GM18861 (cell line): Measurements from ENCODE around the gene C22orf42.
"Not testable (repeated sequence)": the region's sequence is repeated elsewhere in the genome, so short reads cannot be mapped to it uniquely, and the experiment has no call there.

Experiments used
- ATAC-seq: cut with Tn5 transposase; IDR thresholded peaks from one replicate; pipeline ENCODE4 v1.9.1; 2021; ENCODE audit not compliant: unreplicated experiment

The C22orf42 gene

GRCh38 chr22:32185821-32186220, 26.7 kb upstream of the C22orf42 start:
- no peak for ATAC-seq

- ATAC-seq, result no peak
Measured at GRCh38 chr22:32183625-32184024, 24.5 kb upstream of the C22orf42 start.

DNA sequence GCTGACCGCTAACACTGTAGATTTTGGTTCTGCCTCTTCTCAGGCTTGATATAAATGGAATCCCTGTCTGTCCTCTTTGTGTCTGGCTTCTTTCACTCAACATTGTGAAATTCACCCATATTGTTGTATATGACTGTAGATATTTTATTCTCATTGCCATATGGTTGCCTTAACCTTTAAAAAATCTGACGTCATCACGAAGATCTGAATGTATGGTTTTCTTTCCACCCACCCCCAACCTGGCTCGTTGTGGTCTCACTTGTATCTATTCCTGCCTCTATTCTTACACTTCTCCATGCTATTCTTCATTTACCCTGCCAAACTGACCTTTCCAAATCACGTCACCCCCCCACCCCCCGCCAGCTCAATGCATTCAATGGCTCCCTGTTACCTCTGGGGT, 21.9 kb upstream of the C22orf42 start:
- no peak for ATAC-seq

- ATAC-seq, result no peak
Measured at GRCh38 chr22:32177221-32177765, 18.2 kb upstream of the C22orf42 start.

DNA sequence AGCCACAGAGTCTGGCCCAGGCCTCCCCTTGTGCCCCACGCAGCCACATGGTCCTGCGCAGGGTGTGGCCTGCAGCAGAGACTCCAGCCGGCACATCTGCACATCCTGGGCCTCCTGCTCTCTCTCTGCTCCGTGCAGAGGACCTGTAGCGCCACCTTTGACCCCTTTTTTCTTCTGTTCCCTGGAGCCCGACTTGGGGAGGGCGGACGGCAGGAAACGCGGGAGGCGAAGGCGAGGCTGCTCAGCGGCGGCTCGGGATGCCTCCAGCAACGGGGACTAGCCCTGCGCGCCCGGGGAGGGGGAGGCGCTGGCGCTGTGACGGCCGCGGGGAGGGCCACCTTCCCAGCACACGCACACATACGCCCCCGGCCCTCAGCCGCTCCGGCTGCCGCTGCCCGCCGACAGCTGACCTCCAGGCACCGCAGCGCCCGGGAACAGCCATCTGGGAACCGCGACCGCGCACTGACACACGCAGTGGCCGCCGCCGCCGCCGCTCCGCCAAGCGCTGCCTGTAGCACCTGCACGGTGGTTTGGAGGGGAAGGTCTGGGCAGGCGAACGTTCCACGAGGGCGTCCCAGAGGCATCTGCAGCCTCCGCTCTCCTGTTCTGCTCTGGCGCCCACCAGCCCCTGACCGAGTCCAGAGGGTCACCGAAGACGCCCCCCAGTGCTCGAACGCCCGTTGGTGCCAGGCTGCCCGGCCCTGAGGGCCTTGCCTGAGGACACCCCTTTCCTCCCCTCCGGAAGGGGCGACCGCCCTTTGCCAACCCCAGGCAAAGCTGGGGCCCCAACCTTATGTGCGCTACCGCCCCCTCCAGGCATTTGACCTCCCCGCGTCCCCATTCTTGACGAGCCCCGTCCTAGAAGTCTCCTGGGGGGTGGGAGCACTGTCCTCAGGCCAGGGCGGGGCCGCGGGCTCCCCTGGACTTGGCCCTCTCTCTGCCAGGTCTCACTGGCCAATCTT, 16.9 kb upstream of the C22orf42 start:
- no peak for ATAC-seq

DNA sequence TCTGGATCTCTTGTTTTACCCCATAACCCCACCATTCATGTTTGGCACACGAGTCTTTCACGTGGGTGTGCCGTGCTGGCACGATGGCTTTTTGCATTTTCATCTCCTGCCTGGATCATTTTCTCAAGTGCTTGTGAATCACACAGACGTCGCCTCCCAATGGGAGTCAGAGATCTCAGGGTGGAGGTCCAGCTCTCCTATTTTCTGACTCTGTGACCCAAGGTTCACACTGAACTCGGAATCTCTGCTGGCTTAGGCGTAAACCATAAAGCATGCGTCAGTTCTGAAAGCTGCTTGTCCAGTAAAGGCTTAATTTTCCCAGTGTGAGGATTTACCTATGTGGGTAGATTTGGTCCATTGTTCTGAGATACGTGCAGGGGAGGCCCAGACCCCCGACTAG, 16.0 kb upstream of the C22orf42 start:
- no peak for ATAC-seq

DNA sequence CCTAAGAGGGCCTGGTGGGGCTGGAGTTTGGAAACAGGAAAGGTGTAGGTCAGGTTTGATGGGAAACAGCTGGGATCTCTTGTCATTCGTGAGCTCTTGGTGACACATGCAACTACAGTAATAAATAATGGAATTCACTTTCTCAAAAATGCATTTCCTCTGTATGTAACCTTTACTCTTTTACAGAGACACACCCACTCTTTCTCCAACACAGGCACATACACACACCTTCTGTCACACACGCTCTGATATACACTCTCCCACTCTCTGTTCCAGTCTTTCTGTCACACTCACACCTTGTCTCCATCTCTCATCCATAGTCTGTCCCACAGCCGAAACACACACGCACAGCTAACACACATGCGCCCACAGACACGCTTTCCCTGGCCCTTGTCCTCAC, 6.6 kb upstream of the C22orf42 start:
- no peak for ATAC-seq

DNA sequence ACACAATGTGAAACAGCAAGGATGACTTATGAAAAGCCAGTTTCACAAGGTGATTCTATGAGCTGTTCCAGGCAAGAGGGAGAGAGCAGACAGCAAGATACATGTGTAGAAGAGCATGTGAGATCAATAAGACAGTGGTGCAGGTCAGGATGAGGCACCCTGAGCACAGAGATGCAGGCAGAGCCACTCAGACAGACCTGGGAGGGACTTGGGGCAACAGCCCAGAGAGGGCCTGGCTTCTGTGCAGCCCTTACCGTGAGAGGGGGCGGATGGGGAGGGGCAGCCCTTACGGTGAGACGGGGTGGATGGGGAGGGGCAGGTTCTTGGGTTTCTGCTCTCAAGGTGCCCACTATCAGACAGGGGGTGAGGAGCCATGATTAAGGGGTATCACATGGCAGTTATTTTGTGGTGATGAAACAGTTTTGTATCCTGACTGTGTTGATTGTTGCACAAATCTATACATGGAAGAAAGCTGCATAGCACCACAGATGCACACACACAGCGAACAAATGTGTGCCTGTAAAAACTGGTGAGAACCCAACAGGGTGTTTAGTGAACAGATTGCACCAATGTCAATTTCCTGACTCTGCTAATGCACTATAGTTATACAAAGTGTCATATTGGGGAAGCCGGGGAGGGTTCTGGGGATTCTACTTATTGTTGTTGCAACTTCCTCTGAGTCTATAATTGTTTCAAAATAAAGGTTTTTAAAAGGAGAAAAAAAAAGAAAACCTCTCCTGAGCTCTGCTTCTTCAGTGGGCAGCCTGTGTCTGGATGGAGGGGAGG, 5.2 kb upstream of the C22orf42 start:
- ATAC-seq, result no peak

GRCh38 chr22:32160411-32160810, 1.3 kb upstream of the C22orf42 start:
- ATAC-seq, result not testable (repeated sequence)

GRCh38 chr22:32157632-32158031, 1.5 kb downstream of the C22orf42 start:
- not testable (repeated sequence) for ATAC-seq

GRCh38 chr22:32154727-32155126, 4.4 kb downstream of the C22orf42 start:
- not testable (repeated sequence) for ATAC-seq

- ATAC-seq, result not testable (repeated sequence)
Measured at GRCh38 chr22:32151641-32152040, 7.5 kb downstream of the C22orf42 start.

DNA sequence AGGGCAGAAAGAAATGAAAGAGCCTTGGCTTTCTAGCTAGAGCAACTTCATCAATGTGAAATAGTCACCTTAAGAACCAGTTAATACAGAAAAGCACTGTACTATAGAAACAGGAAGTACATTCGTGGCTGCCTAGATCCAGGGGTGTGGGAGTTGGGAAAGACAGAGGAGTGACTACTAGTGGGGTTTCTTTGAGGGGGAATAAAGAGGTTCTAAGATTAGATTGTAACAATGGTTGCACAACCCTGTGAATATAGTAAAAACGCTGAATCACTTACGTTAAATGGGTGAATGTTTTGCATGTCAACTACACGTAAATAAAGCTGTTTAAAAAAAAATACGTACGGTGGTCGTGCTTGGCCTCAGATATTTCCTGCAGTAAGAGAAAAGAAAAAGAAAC, 8.5 kb downstream of the C22orf42 start:
- ATAC-seq, result not testable (repeated sequence)

DNA sequence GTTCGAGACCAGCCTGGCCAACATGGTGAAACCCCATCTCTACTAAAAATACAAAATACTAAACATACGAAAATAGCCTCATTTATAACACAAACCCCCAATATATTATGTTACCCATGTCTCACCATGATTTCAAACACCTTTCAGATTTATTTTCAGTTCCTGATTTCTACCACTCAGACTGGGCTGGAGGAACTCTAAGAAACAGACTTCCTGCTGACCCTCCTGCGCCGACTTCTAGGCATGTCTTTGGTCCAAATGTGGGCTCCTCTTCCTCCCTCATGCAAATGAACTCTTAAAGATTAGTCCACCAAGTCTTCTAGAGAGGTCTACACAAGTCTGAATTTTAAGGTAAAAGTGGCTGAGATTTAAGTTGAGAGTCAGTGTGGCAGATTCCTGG, 10.7 kb downstream of the C22orf42 start:
- ATAC-seq, result not testable (repeated sequence)

DNA sequence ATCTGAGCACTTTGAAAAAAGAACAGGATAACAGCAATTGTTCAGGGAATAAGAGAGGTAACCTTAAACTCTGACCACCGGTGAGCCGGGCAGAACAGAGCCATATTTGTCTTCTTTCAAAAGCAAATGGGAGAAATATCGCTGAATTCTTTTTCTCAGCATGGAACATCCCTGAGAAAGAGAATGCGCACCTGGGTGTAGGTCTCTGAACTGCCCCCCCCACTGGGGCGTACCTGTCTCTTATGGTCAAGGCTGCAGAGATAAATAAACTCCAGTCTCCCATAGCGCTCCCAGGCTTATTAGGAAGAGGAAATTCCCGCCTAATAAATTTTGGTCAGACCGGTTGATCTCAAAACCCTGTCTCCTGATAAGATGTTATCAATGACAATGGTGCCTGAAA, 12.0 kb downstream of the C22orf42 start:
- not testable (repeated sequence) for ATAC-seq

- ATAC-seq, result no peak
Measured at GRCh38 chr22:32144496-32145274, 14.4 kb downstream of the C22orf42 start.

- ATAC-seq, result no peak
Measured at GRCh38 chr22:32142600-32142999, 16.5 kb downstream of the C22orf42 start.

GRCh38 chr22:32140688-32141087, 18.4 kb downstream of the C22orf42 start:
- ATAC-seq, result not testable (repeated sequence)

- ATAC-seq, result not testable (repeated sequence)
Measured at GRCh38 chr22:32138576-32138975, 20.5 kb downstream of the C22orf42 start.

- ATAC-seq, result not testable (repeated sequence)
Measured at GRCh38 chr22:32137731-32138324, 21.3 kb downstream of the C22orf42 start.
